Tibial artery (tissue), 4 donors: ENCODE results near the gene KCNMA1.

ENCODE experiments used
- DNase-seq, 2 donors: peaks; one replicate each; pipeline ENCODE4 v3.0.0-alpha.2; 2019
- H3K27ac ChIP-seq, 2 donors: fragments of 200-600 bp; sonication (generic) in 1 of 2; 1 replicate in 1 of 2; 2 replicates in 1 of 2; pipeline ENCODE4 v1.5.1; 2018 to 2019; ENCODE audit warnings: mild to moderate bottlenecking in 1 of 2
- H3K27me3 ChIP-seq, 2 donors: fragments of 200-600 bp; sonication (generic) in 1 of 2; one replicate each; pipeline versions ENCODE4 v1.5.1 to v1.6.0; 2016 to 2019
- H3K36me3 ChIP-seq, 3 donors: fragments of 200-600 bp; sonication (generic) in 2 of 3; one replicate each; pipeline ENCODE4 v1.5.1; 2016 to 2019; ENCODE audit warnings: mild to moderate bottlenecking in 2 of 3
- H3K4me1 ChIP-seq, 4 donors: fragments of 200-600 bp; sonication (generic) in 2 of 4; 1 replicate in 3 of 4; 2 replicates in 1 of 4; pipeline ENCODE4 v1.5.1; 2016 to 2019
- H3K4me3 ChIP-seq, 2 donors: fragments of 200-600 bp; sonication (generic) in 1 of 2; 1 replicate in 1 of 2; 2 replicates in 1 of 2; pipeline ENCODE4 v1.5.1; 2018 to 2019; ENCODE audit warnings: mild to moderate bottlenecking in 2 of 2
- H3K9me3 ChIP-seq, 3 donors: fragments of 200-600 bp; sonication (generic) in 1 of 3; one replicate each; pipeline ENCODE4 v1.5.1; 2016 to 2019
- CTCF ChIP-seq, 2 experiments: fragments of 200-600 bp in 1 of 2; fragments of 450-650 bp in 1 of 2; IDR thresholded peaks; one replicate each; pipeline ENCODE4 v1.5.1; 2017 to 2019; ENCODE audit warnings: antibody characterized with exemption in 2 of 2, mild to moderate bottlenecking in 1 of 2, moderate library complexity in 1 of 2
- intact Hi-C: fragments of 100-400 bp; cut with DNase I; formaldehyde crosslinking; loops from one replicate; pipeline ENCODE4 v1.15.0; 2023; ENCODE audit warnings: low total_unique reads

KCNMA1 gene

GRCh38 chr10:77397103-77397502 lies 240.5 kb downstream of the KCNMA1 start:
- intact Hi-C loops, result no loop called here
- H3K4me3 ChIP-seq, result no peak overlapping the region
- no peaks in the 10 kb centered on the region for H3K27me3 ChIP-seq
- peaks cover 0 to 5% (median 0%) of the 10 kb centered on the region in 3 donors for H3K36me3 ChIP-seq
- TF ChIP-seq CTCF (IDR thresholded peaks at IDR 0.05), result no peak
- H3K9me3 ChIP-seq, result no peaks in the 10 kb centered on the region
- H3K27ac ChIP-seq, result no peak overlapping the region
- H3K4me1 ChIP-seq, result peaks cover 0 to 46% (median 44%) of the 10 kb centered on the region in 4 donors
- no peak for DNase-seq

- no peak for DNase-seq
- intact Hi-C loops, result no loop called here
- H3K4me1 ChIP-seq, result peaks cover 0 to 53% (median 51%) of the 10 kb centered on the region in 4 donors
These were observed 241.3 kb downstream of the KCNMA1 start for GRCh38 chr10:77396290-77396689.

GRCh38 chr10:77393821-77394501 lies 243.6 kb downstream of the KCNMA1 start:
- Histone ChIP-seq H3K4me1 (peaks cover 5 to 62% (median 61%) of the 10 kb centered on the region in 4 donors), H3K4me3 (no peak overlapping the region), H3K9me3 (no peaks in the 10 kb centered on the region), H3K27me3 (no peaks in the 10 kb centered on the region), H3K27ac (peak overlapping the region; percentile 82 to 91), H3K36me3 (no peaks in the 10 kb centered on the region)
- intact Hi-C loops, result loop anchor here (2.0 to 5.0 kb wide), 2 partner anchors 222 to 247 kb away; no protein-coding TSS in a partner anchor
- no peak for DNase-seq
- TF ChIP-seq CTCF (IDR thresholded peaks at IDR 0.05), result no peak

More at GRCh38 chr10:77396290-77396689, 241.3 kb downstream of the KCNMA1 start:
- H3K27ac ChIP-seq, result no peak overlapping the region
- no peaks in the 10 kb centered on the region for H3K27me3 ChIP-seq
- TF ChIP-seq CTCF (IDR thresholded peaks at IDR 0.05), result no peak
- H3K36me3 ChIP-seq, result no peaks in the 10 kb centered on the region
- H3K9me3 ChIP-seq, result no peaks in the 10 kb centered on the region
- no peak overlapping the region for H3K4me3 ChIP-seq

- Histone ChIP-seq H3K4me1 (peaks cover 5 to 62% (median 61%) of the 10 kb centered on the region in 4 donors), H3K9me3 (no peaks in the 10 kb centered on the region), H3K4me3 (no peak overlapping the region), H3K27ac (peak overlapping the region; percentile 82 to 91), H3K27me3 (no peaks in the 10 kb centered on the region), H3K36me3 (no peaks in the 10 kb centered on the region)
- no peak for DNase-seq
- TF ChIP-seq CTCF (IDR thresholded peaks at IDR 0.05), result no peak
- intact Hi-C loops, result loop anchor here (2.0 to 5.0 kb wide), 2 partner anchors 221 to 247 kb away; no protein-coding TSS in a partner anchor
These were observed 244.2 kb downstream of the KCNMA1 start for GRCh38 chr10:77393411-77393810.

- TF ChIP-seq CTCF (IDR thresholded peaks at IDR 0.05), result no peak
- peak in 1 of 2 donors; percentile 81 for DNase-seq
- Histone ChIP-seq H3K4me1 (peaks cover 5 to 66% (median 61%) of the 10 kb centered on the region in 4 donors), H3K9me3 (no peaks in the 10 kb centered on the region), H3K36me3 (no peaks in the 10 kb centered on the region), H3K4me3 (no peak overlapping the region), H3K27me3 (no peaks in the 10 kb centered on the region), H3K27ac (peak overlapping the region; percentile 82 to 91)
- intact Hi-C loops, result loop anchor here (2.0 to 5.0 kb wide), 2 partner anchors 221 to 248 kb away; no protein-coding TSS in a partner anchor
These were observed 244.8 kb downstream of the KCNMA1 start for GRCh38 chr10:77392851-77393250.
